ENCODE measurements around the gene BCO1.

Gene BCO1

GRCh38 chr16:81296631-81297030, 58.1 kb downstream of the BCO1 start:
- no peak for ATAC-seq
- TF ChIP-seq POU6F1 (CRISPR knock-in tag; IDR thresholded peaks at IDR 0.05; ENCODE audit: borderline replicate concordance, low read depth) (no peak), PATZ1 (CRISPR knock-in tag; IDR thresholded peaks at IDR 0.05; ENCODE audit: borderline replicate concordance) (no peak), TSHZ2 (CRISPR knock-in tag; IDR thresholded peaks at IDR 0.05) (no peak), TCF4 (CRISPR knock-in tag; IDR thresholded peaks at IDR 0.05; ENCODE audit: borderline replicate concordance) (no peak), ARNTL (CRISPR knock-in tag; IDR thresholded peaks at IDR 0.05; ENCODE audit: borderline replicate concordance, low read depth) (no peak), ZNF565 (CRISPR knock-in tag; conservative IDR thresholded peaks at IDR 0.05; ENCODE audit: low read depth) (no peak), GLIS3 (CRISPR knock-in tag; IDR thresholded peaks at IDR 0.05) (no peak), ESRRG (CRISPR knock-in tag; IDR thresholded peaks at IDR 0.05) (no peak), CREB5 (CRISPR knock-in tag; IDR thresholded peaks at IDR 0.05; ENCODE audit: low read depth) (no peak), PPARA (CRISPR knock-in tag; IDR thresholded peaks at IDR 0.05; ENCODE audit: borderline replicate concordance) (no peak), OSR1 (CRISPR knock-in tag; IDR thresholded peaks at IDR 0.05) (no peak)

- TF ChIP-seq PATZ1 (CRISPR knock-in tag; IDR thresholded peaks at IDR 0.05; ENCODE audit: borderline replicate concordance): no peak
- no peak for TF ChIP-seq ZNF70 (CRISPR knock-in tag; IDR thresholded peaks at IDR 0.05)
- no peak for TF ChIP-seq GLIS3 (CRISPR knock-in tag; IDR thresholded peaks at IDR 0.05)
- TF ChIP-seq TCF4 (CRISPR knock-in tag; IDR thresholded peaks at IDR 0.05; ENCODE audit: borderline replicate concordance): no peak
- TF ChIP-seq PPARA (CRISPR knock-in tag; IDR thresholded peaks at IDR 0.05; ENCODE audit: borderline replicate concordance): no peak
- TF ChIP-seq POU6F1 (CRISPR knock-in tag; IDR thresholded peaks at IDR 0.05; ENCODE audit: borderline replicate concordance, low read depth): no peak
Observed at GRCh38 chr16:81307770-81308169, 69.3 kb downstream of the BCO1 start.

GRCh38 chr16:81310045-81310644, 71.7 kb downstream of the BCO1 start:
- TF ChIP-seq ZNF70 (CRISPR knock-in tag; IDR thresholded peaks at IDR 0.05): no peak
- no peak for ATAC-seq

More at GRCh38 chr16:81307770-81308169, 69.3 kb downstream of the BCO1 start:
- no peak for ATAC-seq

GRCh38 chr16:81311762-81312161, 73.3 kb downstream of the BCO1 start:
- TF ChIP-seq ISL1 (CRISPR knock-in tag; IDR thresholded peaks at IDR 0.05): no peak
- peak; percentile 91 for TF ChIP-seq ZFP3 (CRISPR knock-in tag; IDR thresholded peaks at IDR 0.05)

More at GRCh38 chr16:81311762-81312161, 73.3 kb downstream of the BCO1 start:
- ATAC-seq: no peak
